ENCODE results near the gene PSENEN. TPM values are rescaled to one million over a fixed set of nuclear protein-coding genes. Genes with fewer than 3 reads are reported as not detected.

Gene PSENEN
- total RNA-seq, 2 experiments from 2014 or later: 37.2 to 41.3 TPM

DNA sequence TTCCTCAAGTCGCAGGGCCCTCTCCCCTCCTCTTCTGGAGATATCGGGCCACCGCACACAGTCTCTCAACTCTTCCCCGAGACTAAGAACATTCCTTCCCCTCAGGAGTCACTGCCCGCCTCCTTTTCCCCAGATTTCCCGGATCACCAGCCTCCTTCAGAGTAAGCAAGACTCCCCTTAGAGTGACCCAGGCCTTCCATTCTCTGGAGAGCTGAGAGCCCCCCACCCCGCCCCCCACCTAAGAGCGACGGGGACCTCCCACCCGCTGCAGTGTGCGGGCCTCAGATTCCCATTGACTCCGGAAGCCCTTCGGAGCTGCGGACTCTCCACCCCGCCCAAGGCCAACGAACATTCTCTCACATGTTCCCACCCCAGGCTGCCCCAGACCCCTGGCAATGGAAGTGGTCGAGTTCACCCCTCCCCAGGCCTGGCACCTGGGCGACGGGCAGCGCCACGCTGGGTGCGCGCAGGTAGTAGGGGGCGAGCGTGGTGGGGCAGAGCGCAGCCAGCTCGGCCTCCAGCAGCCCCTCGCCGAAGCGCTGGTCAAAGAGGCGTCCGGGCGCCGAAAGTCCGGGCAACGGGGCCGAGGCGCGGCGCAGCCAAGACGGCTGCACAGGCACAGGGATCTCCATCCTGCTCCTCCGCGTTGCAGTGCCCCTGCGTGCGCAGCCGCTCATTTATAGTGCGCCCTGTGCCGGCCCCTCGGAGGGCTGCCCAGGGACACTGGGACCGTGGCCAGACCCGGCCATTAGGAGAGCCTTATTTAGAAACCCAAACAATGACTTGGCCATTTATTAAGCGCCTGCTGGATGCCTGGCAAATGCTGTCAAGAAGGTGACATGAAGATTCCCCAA lies 11.2 kb downstream of the PSENEN start, which contains the start of gene HSPB6:
Gene HSPB6 (minus strand): TSS at position 653 of the 854 bp plus-strand sequence. CDS start 21 bp downstream, at position 632.
- peaks cover 27% of the 10 kb centered on the region for H3K36me3 Mint-ChIP-seq (ENCODE audit: low read depth)
- H3K9me3 Mint-ChIP-seq: no peaks in the 10 kb centered on the region
- intact Hi-C loops (cut with micrococcal nuclease): no loop called here
- POLR2A ChIA-PET: interaction anchor here (0.6 to 2.6 kb wide), 8 partner anchors 9 to 44 kb away, joined by 4 to 19 read pairs (median 4); partner anchors contain the start of genes IGFLR1, LIN37, PSENEN and U2AF1L4
- peak within 1 kb of the TSS; percentile 94 for H3K27ac Mint-ChIP-seq
- peaks cover 23% of the 10 kb centered on the region for H3K4me1 Mint-ChIP-seq (ENCODE audit: low read depth)
- CTCF ChIA-PET: interaction anchor here (0.8 to 1.3 kb wide), 4 partner anchors 9 to 62 kb away, joined by 3 to 4 read pairs (median 4); partner anchors contain the start of genes PSENEN and U2AF1L4
- H3K4me3 Mint-ChIP-seq: peak within 1 kb of the TSS; percentile 89
- TF ChIP-seq CTCF (IDR thresholded peaks at IDR 0.05): no peak
- H3K27me3 Mint-ChIP-seq: peaks cover 7% of the 10 kb centered on the region
- peak; percentile 23 for DNase-seq
- no peak for ATAC-seq

DNA sequence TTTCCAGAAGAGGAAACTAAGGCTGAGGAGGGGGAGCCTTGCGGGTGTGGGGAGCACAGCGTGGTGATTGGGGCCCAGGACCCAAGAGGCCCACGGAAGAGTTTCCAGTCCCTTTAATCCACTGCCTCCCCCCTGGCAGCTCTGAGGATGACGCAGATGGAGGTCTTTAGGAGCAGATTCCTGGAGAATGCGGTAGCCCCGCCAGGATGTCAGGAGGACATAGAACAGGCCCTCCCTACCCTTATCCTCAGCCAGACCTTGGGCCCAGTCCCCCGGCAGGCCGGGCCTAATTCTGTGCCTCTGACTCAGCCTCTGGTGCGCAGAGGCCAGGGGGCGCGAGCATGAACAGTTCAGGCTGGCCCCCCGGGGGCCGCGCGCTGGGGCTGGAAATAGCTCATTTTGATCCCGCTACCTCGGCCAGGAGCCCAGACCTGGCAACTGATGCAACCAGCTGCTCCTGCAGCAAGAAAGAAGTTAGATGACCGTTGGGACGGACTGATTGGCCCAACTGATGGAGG lies 11.8 kb downstream of the PSENEN start:
- no peak for TF ChIP-seq CTCF (IDR thresholded peaks at IDR 0.05)
- peaks cover 32% of the 10 kb centered on the region for H3K36me3 Mint-ChIP-seq (ENCODE audit: low read depth)
- peak overlapping the region; percentile 94 for H3K27ac Mint-ChIP-seq
- CTCF ChIA-PET: interaction anchor here (1.0 to 1.3 kb wide), 2 partner anchors 9 to 12 kb away, joined by 3 to 4 read pairs; partner anchors contain the start of genes PSENEN and U2AF1L4
- POLR2A ChIA-PET: interaction anchor here (0.6 to 2.6 kb wide), 7 partner anchors 9 to 45 kb away, joined by 4 to 19 read pairs (median 4); partner anchors contain the start of genes LIN37, PSENEN and U2AF1L4
- peak overlapping the region; percentile 89 for H3K4me3 Mint-ChIP-seq
- DNase-seq: peak; percentile 72
- peak; percentile 27 for ATAC-seq
- H3K4me1 Mint-ChIP-seq (ENCODE audit: low read depth): peaks cover 23% of the 10 kb centered on the region
- intact Hi-C loops (cut with micrococcal nuclease): no loop called here
- H3K9me3 Mint-ChIP-seq: no peaks in the 10 kb centered on the region
- H3K27me3 Mint-ChIP-seq: peaks cover 7% of the 10 kb centered on the region

DNA sequence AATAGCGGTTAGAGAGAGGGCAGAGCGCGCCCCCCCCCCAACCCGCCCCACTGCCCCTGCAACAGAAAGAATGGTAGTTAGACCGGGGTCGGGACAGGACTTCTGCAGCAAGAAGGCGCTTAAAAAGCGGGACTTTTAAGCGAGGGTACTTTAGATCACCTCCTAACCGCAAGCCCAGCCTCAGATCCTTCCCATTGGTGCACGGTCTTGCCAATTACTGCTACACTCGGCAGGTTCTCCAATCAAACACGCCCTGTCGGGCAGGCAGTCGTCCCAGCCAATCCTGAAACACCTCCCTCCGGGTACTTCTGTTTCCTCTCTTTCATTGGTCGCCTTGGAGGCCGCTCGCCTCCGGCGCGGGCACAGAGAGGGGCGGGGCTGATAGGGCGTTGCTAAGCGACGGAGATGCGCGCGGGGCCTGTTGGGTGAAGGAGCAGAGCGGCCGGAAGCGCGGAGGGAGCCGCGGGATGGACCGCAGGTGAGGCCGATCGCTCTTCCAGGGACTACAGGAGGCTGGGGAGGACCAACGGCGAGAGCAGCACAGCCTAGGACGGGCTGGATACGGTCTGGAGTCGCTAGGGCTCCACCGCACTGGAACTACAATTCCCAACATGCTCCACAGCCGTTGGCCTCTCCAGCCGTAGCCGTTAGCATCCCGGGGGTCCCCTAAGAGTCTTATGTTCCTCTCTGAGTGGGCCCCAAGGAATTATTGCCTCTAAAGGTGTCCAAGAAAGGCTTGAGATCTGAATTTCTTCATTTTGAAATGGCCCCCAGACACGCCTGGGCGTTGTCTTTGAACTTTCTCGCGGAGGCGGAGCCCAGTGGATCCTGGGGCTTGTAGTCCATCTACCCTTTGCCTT lies 12.5 kb downstream of the PSENEN start, which contains the start of gene PROSER3:
Gene PROSER3 (plus strand): TSS at position 428 of the 860 bp plus-strand sequence. CDS start 40 bp downstream, at position 468.
- no peaks in the 10 kb centered on the region for H3K9me3 Mint-ChIP-seq
- H3K36me3 Mint-ChIP-seq (ENCODE audit: low read depth): peaks cover 32% of the 10 kb centered on the region
- DNase-seq (peak; percentile 99), ATAC-seq (peak; percentile 96)
- CTCF ChIA-PET: interaction anchor here (1.0 to 1.3 kb wide), 2 partner anchors 10 to 13 kb away, joined by 3 to 4 read pairs; partner anchors contain the start of genes PSENEN and U2AF1L4
- TF ChIP-seq CTCF (IDR thresholded peaks at IDR 0.05): no peak
- peaks cover 7% of the 10 kb centered on the region for H3K27me3 Mint-ChIP-seq
- intact Hi-C loops (cut with micrococcal nuclease): no loop called here
- H3K27ac Mint-ChIP-seq: peak within 1 kb of the TSS; percentile 94
- POLR2A ChIA-PET: interaction anchor here (0.9 to 2.6 kb wide), 6 partner anchors 9 to 45 kb away, joined by 4 to 19 read pairs (median 4); partner anchors contain the start of genes LIN37, PSENEN and U2AF1L4
- peak within 1 kb of the TSS; percentile 89 for H3K4me3 Mint-ChIP-seq
- H3K4me1 Mint-ChIP-seq (ENCODE audit: low read depth): peaks cover 23% of the 10 kb centered on the region

DNA sequence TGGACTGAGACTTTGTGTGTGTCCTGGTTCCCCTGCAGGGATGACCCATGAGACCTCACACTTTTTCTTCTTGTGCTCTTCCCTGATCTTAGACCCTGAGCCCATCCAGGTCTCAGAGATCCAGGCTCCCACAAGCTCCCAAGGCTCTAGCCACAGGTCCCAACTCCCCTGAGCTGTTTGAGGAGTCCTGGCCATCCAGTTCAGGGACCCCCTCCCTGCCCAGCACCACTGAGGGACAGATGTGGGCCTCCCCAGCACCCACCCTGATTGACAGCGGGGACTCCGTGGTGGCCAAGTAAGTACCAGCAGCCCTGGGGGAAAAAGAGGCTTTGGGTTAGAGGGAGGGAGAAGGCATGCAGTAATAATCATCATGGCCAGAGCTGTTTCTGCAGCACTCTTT lies 14.2 kb downstream of the PSENEN start:
- H3K4me1 Mint-ChIP-seq (ENCODE audit: low read depth): peaks cover 23% of the 10 kb centered on the region
- H3K27me3 Mint-ChIP-seq: peaks cover 6% of the 10 kb centered on the region
- H3K27ac Mint-ChIP-seq: no peak overlapping the region
- intact Hi-C loops (cut with micrococcal nuclease): no loop called here
- H3K4me3 Mint-ChIP-seq: peak overlapping the region; percentile 89
- H3K9me3 Mint-ChIP-seq: no peaks in the 10 kb centered on the region
- DNase-seq (no peak), ATAC-seq (no peak)
- ChIA-PET CTCF (interaction anchor here (1.7 kb wide), 1 partner anchor 60 kb away, joined by 4 read pairs; no protein-coding TSS in a partner anchor), POLR2A (interaction anchor here (0.7 kb wide), 1 partner anchor 31 kb away, joined by 3 read pairs; no protein-coding TSS in a partner anchor)
- peaks cover 25% of the 10 kb centered on the region for H3K36me3 Mint-ChIP-seq (ENCODE audit: low read depth)
- TF ChIP-seq CTCF (IDR thresholded peaks at IDR 0.05): no peak
